Naive thymus-derived CD8-positive, alpha-beta T cell (primary cell): ENCODE data around the gene ULK3. TPM values are rescaled to one million over a fixed set of nuclear protein-coding genes. Genes with fewer than 3 reads are reported as not detected.

Experiments
- ATAC-seq, 2 donors: fragments of 150-1000 bp; cut with Tn5 transposase in 1 of 2; sonication (Bioruptor Pico), chemical (Tn5 transposase) in 1 of 2; 1 replicate in 1 of 2; 2 replicates in 1 of 2; pipeline ENCODE4 v1.10.0; 2021; ENCODE audit warnings: mild to moderate bottlenecking in 2 of 2, moderate library complexity in 2 of 2
- POLR2A ChIA-PET: fragments of 350-600 bp; sonication (Branson Sonifier 250); formaldehyde crosslinking; loops from one replicate; lab custom pipeline; 2021; ENCODE audit warnings: antibody characterized with exemption; lab: Charles Lee
- DNase-seq, 10 donors: peaks; one replicate each; pipeline versions ENCODE4 v3.0.0 to v3.0.0-alpha.2; 2020 to 2022
- H3K27ac Mint-ChIP-seq, 10 donors: one replicate each; pipeline ENCODE4 v1.8.0; 2020 to 2022; ENCODE audit warnings: mild to moderate bottlenecking in 10 of 10, mixed read lengths in 10 of 10, moderate library complexity in 4 of 10, inconsistent platforms in 1 of 10
- H3K27me3 Mint-ChIP-seq, 5 donors: one replicate each; pipeline ENCODE4 v1.8.0; 2021 to 2022; ENCODE audit warnings: mixed read lengths in 5 of 5
- H3K36me3 Mint-ChIP-seq, 3 donors: one replicate each; pipeline ENCODE4 v1.8.0; 2020 to 2022; ENCODE audit warnings: mixed read lengths in 3 of 3, mild to moderate bottlenecking in 2 of 3, inconsistent platforms in 1 of 3
- H3K4me1 Mint-ChIP-seq, 4 donors: one replicate each; pipeline ENCODE4 v1.8.0; 2021 to 2022; ENCODE audit warnings: mixed read lengths in 4 of 4
- H3K4me3 Mint-ChIP-seq, 10 donors: one replicate each; pipeline ENCODE4 v1.8.0; 2020 to 2022; ENCODE audit warnings: mild to moderate bottlenecking in 10 of 10, mixed read lengths in 10 of 10, moderate library complexity in 6 of 10, inconsistent platforms in 1 of 10
- H3K9me3 Mint-ChIP-seq, 9 donors: one replicate each; pipeline ENCODE4 v1.8.0; 2020 to 2022; ENCODE audit warnings: mixed read lengths in 9 of 9, mild to moderate bottlenecking in 3 of 9, inconsistent platforms in 1 of 9, moderate library complexity in 1 of 9
- polyA plus RNA-seq, 3 donors: library from polyadenylated mRNA; unstranded; fragments of 300-500 nt; fragmentation: Illumina TruSeq; gene quantifications; one replicate each; pipeline ENCODE4 v1.2.3, GENCODE V29; 2021
- total RNA-seq, 8 experiments: library from RNA in 2 of 8; stranded (reverse) in 2 of 8; gene quantifications; one replicate each; pipeline ENCODE4 v1.2.3 and lab custom pipeline; 2021 to 2026

The ULK3 gene
- total and polyA plus RNA-seq, 5 experiments from 2014 or later = 16.3 to 83.6 (median 32.2) TPM

DNA sequence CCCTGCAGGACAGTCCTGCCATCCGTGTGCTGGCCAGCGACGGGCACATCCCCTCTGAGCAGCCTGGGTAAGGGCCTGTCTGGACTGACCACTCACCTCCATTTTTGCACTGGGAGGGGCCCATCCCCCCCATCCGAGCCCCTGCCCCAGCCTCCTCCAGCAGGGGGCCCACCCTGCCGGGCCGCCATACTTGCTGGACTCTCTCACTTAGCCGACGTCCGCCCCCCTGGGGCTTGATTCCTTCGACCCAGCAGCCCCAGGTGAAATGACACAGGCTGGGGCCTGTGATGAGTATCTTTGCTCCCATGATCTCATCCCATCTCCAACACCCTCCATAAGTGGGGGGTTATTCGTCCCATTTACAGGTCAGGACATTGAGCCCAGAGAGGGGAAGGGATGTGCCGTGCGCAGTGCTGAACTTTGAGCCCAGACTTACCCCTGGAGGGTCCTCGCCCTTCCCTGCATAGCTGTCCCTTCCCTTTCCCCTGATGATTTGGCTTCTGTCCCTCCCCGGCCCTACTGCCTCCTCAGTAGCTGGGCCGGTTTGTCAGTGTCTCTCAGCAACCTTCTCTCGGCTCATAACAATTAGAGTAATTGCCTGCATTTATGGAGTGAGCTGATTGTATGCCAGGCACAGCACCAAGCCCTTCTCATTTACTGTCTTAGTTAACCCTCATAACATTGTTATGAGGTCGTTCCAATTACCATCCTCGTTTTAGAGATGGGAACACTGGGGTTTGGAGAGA lies 26.2 kb downstream of the ULK3 start:
- Mint-ChIP-seq H3K27ac (no peak overlapping the region), H3K36me3 (no peaks in the 10 kb centered on the region), H3K9me3 (no peaks in the 10 kb centered on the region), H3K4me1 (peaks cover 6 to 26% (median 10%) of the 10 kb centered on the region in 4 donors), H3K27me3 (no peaks in the 10 kb centered on the region), H3K4me3 (no peak overlapping the region)
- no peak for ATAC-seq
- no peak for DNase-seq
- POLR2A ChIA-PET = interaction anchor here (1.2 kb wide), 1 partner anchor 85 kb away, joined by 3 read pairs; no protein-coding TSS in a partner anchor

DNA sequence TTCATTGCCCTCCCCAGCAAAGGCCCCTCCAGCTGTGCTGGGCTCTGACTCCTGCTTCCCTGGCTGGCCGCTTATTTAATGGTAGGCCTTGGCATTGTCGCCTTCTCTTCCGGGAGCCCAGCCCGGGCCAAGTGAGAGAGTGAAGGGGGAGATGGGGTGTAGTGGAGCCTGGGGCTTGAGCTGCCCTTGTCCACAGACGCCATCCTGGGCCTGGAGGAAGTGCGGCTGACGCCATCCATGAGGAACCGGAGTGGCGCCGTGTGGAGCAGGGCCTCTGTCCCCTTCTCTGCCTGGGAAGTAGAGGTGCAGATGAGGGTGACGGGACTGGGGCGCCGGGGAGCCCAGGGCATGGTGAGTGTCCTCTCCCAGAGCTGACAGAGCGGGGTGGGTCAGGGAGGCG lies 27.0 kb downstream of the ULK3 start:
- Mint-ChIP-seq H3K9me3 (no peaks in the 10 kb centered on the region), H3K27ac (no peak overlapping the region), H3K36me3 (no peaks in the 10 kb centered on the region), H3K27me3 (no peaks in the 10 kb centered on the region), H3K4me3 (no peak overlapping the region), H3K4me1 (peaks cover 6 to 18% (median 11%) of the 10 kb centered on the region in 4 donors)
- no peak for ATAC-seq
- no peak for DNase-seq
- POLR2A ChIA-PET = interaction anchor here (0.8 to 1.2 kb wide), 2 partner anchors 10 to 86 kb away, joined by 3 to 6 read pairs; no protein-coding TSS in a partner anchor

DNA sequence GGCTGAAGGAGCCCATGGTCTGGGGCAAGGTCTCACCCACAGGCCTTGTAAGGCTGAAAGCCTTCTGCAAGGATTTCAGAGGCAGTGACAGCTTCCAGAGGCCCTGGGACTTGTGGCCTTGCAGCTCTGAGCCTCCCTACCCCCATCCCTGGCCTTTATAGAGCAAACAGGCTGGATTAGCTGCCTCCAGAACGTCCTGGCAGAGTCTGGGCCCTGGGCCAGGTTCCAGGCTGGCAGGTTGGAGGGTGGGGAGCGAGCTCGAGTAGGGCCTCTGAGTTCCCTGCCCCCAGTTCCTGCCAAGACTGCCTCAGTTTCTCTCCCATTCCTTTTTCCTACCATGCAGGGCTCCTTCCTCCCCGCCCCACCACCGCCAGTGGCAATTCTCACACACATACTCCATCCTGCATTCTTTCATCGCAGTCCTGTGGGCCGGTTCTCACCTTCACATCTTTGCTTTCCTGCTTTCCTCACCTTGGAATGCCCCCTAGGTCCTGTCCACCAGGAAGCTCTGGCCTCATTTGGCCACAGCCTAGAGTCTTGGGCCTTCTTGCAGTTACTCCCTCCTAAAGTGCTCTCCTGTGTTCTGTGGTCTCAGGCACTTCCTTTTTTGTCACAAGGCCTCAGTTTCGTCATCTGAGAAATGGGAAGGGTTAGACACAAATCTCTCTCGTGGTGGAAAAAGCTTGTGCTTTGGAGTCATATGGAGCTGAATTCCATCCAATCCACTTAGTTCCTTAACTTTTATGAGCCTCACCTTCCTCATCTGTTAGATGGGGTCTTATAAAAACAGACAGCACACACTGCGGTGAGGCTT lies 27.6 kb downstream of the ULK3 start:
- H3K9me3 Mint-ChIP-seq = no peaks in the 10 kb centered on the region
- H3K4me1 Mint-ChIP-seq = peaks cover 6 to 14% (median 11%) of the 10 kb centered on the region in 4 donors
- ATAC-seq (no peak), DNase-seq (no peak)
- H3K36me3 Mint-ChIP-seq = no peaks in the 10 kb centered on the region
- no peaks in the 10 kb centered on the region for H3K27me3 Mint-ChIP-seq
- H3K27ac Mint-ChIP-seq = peak overlapping the region in 1 of 10 donors; percentile 27
- no peak overlapping the region for H3K4me3 Mint-ChIP-seq
- POLR2A ChIA-PET = interaction anchor here (0.8 to 1.2 kb wide), 2 partner anchors 10 to 86 kb away, joined by 3 to 6 read pairs; no protein-coding TSS in a partner anchor

- ATAC-seq (no peak), DNase-seq (no peak)
- Mint-ChIP-seq H3K27ac (peak within 1 kb of the TSS in 4 of 10 donors; percentile 8 to 84 (median 78)), H3K27me3 (no peaks in the 10 kb centered on the region), H3K9me3 (no peaks in the 10 kb centered on the region), H3K36me3 (no peaks in the 10 kb centered on the region), H3K4me3 (no peak within 1 kb of the TSS), H3K4me1 (peaks cover 18 to 27% (median 21%) of the 10 kb centered on the region in 4 donors)
- POLR2A ChIA-PET = interaction anchor here (0.6 to 1.6 kb wide), 2 partner anchors 20 to 1097 kb away, joined by 3 to 4 read pairs; no protein-coding TSS in a partner anchor
Measured at GRCh38 chr15:74812533-74812932, 30.4 kb downstream of the ULK3 start, which contains the start of gene LMAN1L. Gene LMAN1L, plus strand, starts transcription at chr15:74812835. Its CDS starts 20 bp downstream, at chr15:74812855.

GRCh38 chr15:74809956-74810355 lies 33.0 kb downstream of the ULK3 start:
- DNase-seq (no peak), ATAC-seq (no peak)
- H3K9me3 Mint-ChIP-seq = no peaks in the 10 kb centered on the region
- peaks cover 27 to 37% (median 34%) of the 10 kb centered on the region in 4 donors for H3K4me1 Mint-ChIP-seq
- peak overlapping the region in 5 of 10 donors; percentile 3 to 96 (median 52) for H3K27ac Mint-ChIP-seq
- no peak overlapping the region for H3K4me3 Mint-ChIP-seq
- POLR2A ChIA-PET = interaction anchor here (32.7 kb wide), 1 partner anchor 27 kb away, joined by 1300 read pairs; the partner anchor contains the start of gene CSK
- H3K36me3 Mint-ChIP-seq = no peaks in the 10 kb centered on the region
- no peaks in the 10 kb centered on the region for H3K27me3 Mint-ChIP-seq

GRCh38 chr15:74809242-74809641 lies 33.7 kb downstream of the ULK3 start:
- peak overlapping the region in 2 of 10 donors; percentile 26 to 62 for H3K4me3 Mint-ChIP-seq
- peaks cover 30 to 41% (median 36%) of the 10 kb centered on the region in 4 donors for H3K4me1 Mint-ChIP-seq
- H3K36me3 Mint-ChIP-seq = peaks cover 0 to 3% (median 0%) of the 10 kb centered on the region in 3 donors
- H3K9me3 Mint-ChIP-seq = no peaks in the 10 kb centered on the region
- no peaks in the 10 kb centered on the region for H3K27me3 Mint-ChIP-seq
- H3K27ac Mint-ChIP-seq = peak overlapping the region; percentile 73 to 96 (median 88)
- POLR2A ChIA-PET = interaction anchor here (1.3 to 32.7 kb wide), 2 partner anchors 12 to 26 kb away, joined by 4 to 1300 read pairs; partner anchors contain the start of gene CSK
- no peak for DNase-seq
- no peak for ATAC-seq

GRCh38 chr15:74808840-74809229 lies 34.1 kb downstream of the ULK3 start:
- ATAC-seq (no peak), DNase-seq (no peak)
- H3K27ac Mint-ChIP-seq = peak overlapping the region; percentile 73 to 96 (median 88)
- H3K4me3 Mint-ChIP-seq = no peak overlapping the region
- H3K36me3 Mint-ChIP-seq = peaks cover 0 to 7% (median 0%) of the 10 kb centered on the region in 3 donors
- no peaks in the 10 kb centered on the region for H3K27me3 Mint-ChIP-seq
- H3K9me3 Mint-ChIP-seq = no peaks in the 10 kb centered on the region
- peaks cover 33 to 41% (median 36%) of the 10 kb centered on the region in 4 donors for H3K4me1 Mint-ChIP-seq
- POLR2A ChIA-PET = interaction anchor here (1.3 to 32.7 kb wide), 2 partner anchors 12 to 26 kb away, joined by 4 to 1300 read pairs; partner anchors contain the start of gene CSK

GRCh38 chr15:74808078-74808839 lies 34.7 kb downstream of the ULK3 start:
- no peaks in the 10 kb centered on the region for H3K9me3 Mint-ChIP-seq
- H3K4me1 Mint-ChIP-seq = peaks cover 30 to 41% (median 35%) of the 10 kb centered on the region in 4 donors
- DNase-seq (no peak), ATAC-seq (no peak)
- POLR2A ChIA-PET = interaction anchor here (0.7 to 32.7 kb wide), 4 partner anchors 13 to 98 kb away, joined by 3 to 1300 read pairs (median 4); partner anchors contain the start of genes CSK and FAM219B
- H3K36me3 Mint-ChIP-seq = peaks cover 0 to 11% (median 0%) of the 10 kb centered on the region in 3 donors
- peak overlapping the region; percentile 83 to 97 (median 91) for H3K27ac Mint-ChIP-seq
- no peaks in the 10 kb centered on the region for H3K27me3 Mint-ChIP-seq
- H3K4me3 Mint-ChIP-seq = peak overlapping the region in 1 of 10 donors; percentile 33

- POLR2A ChIA-PET = interaction anchor here (1.0 to 32.7 kb wide), 2 partner anchors 16 to 24 kb away, joined by 3 to 1300 read pairs; partner anchors contain the start of gene CSK
- DNase-seq (no peak), ATAC-seq (no peak)
- H3K4me3 Mint-ChIP-seq = peak overlapping the region in 1 of 10 donors; percentile 18
- peaks cover 29 to 41% (median 34%) of the 10 kb centered on the region in 4 donors for H3K4me1 Mint-ChIP-seq
- peaks cover 0 to 19% (median 0%) of the 10 kb centered on the region in 3 donors for H3K36me3 Mint-ChIP-seq
- H3K27ac Mint-ChIP-seq = peak overlapping the region; percentile 81 to 97 (median 92)
- H3K27me3 Mint-ChIP-seq = no peaks in the 10 kb centered on the region
- H3K9me3 Mint-ChIP-seq = no peaks in the 10 kb centered on the region
Measured at GRCh38 chr15:74807282-74807681, 35.7 kb downstream of the ULK3 start.

DNA sequence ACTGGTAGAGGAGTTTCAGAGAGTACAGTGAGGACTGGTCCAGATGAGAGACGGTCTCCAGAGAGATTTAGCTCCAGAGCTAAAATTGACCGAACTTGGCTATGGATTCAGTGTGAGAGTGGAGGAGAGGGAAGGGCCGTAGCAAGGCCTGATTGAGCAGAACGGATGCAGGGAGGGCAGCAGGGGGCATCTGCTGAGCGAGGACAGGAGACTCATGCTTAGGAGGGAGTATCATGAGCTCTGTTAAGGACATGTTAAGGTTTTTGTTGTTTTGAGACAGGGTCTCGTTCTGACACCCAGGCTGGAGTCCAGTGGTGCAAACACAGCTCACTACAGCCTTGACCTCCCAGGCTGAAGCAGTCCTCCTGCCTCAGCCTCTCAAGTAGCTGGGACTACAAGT lies 38.0 kb downstream of the ULK3 start:
- POLR2A ChIA-PET = interaction anchor here (1.2 to 32.7 kb wide), 2 partner anchors 22 to 154 kb away, joined by 3 to 1300 read pairs; partner anchors contain the start of gene CSK
- H3K9me3 Mint-ChIP-seq = no peaks in the 10 kb centered on the region

DNA sequence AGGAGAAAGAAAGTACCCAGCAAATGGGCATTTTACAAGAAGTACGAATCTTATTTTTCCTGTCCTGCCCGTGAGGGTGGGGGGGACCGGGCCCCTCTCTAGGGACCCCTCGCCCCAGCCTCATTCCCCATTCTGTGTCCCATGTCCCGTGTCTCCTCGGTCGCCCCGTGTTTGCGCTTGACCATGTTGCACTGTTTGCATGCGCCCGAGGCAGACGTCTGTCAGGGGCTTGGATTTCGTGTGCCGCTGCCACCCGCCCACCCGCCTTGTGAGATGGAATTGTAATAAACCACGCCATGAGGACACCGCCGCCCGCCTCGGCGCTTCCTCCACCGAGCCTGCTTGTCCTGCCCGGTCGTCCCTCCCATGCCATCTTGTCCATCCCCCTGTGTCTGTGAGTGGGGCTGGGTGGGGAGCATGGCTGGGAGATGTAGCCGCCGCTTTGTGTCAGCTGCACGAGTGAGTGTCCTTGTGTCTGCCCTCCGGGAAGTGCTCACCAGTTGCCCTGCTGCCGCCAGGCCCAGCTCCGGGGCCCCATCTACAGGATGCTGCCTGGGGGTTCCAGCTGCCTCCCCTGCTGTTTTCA lies 40.0 kb downstream of the ULK3 start:
- no peak for ATAC-seq
- Mint-ChIP-seq H3K4me1 (peaks cover 26 to 47% (median 45%) of the 10 kb centered on the region in 4 donors), H3K27me3 (no peaks in the 10 kb centered on the region), H3K4me3 (no peak overlapping the region), H3K36me3 (peaks cover 0 to 54% (median 0%) of the 10 kb centered on the region in 3 donors), H3K27ac (peak overlapping the region in 2 of 10 donors; percentile 31 to 86), H3K9me3 (no peaks in the 10 kb centered on the region)
- DNase-seq = no peak
- POLR2A ChIA-PET = interaction anchor here (32.7 kb wide), 1 partner anchor 20 kb away, joined by 1300 read pairs; the partner anchor contains the start of gene CSK

More for the DNA sequence above, 38.0 kb downstream of the ULK3 start:
- H3K4me1 Mint-ChIP-seq = peaks cover 32 to 46% (median 40%) of the 10 kb centered on the region in 4 donors
- no peak for DNase-seq
- ATAC-seq = no peak
- H3K4me3 Mint-ChIP-seq = no peak overlapping the region
- no peaks in the 10 kb centered on the region for H3K27me3 Mint-ChIP-seq
- peak overlapping the region; percentile 27 to 91 (median 78) for H3K27ac Mint-ChIP-seq
- peaks cover 0 to 40% (median 0%) of the 10 kb centered on the region in 3 donors for H3K36me3 Mint-ChIP-seq
